DOHH2 (cell line): Measurements from ENCODE around the gene TLR2.

Experiments
- H3F3A ChIP-seq: fragments of 200-600 bp; sonication (generic), shearing (Covaris generic); 2 replicates; pipeline ENCODE4 v1.6.0; 2016; ENCODE audit warnings: antibody characterized with exemption, mild to moderate bottlenecking; ENCODE audit not compliant: control insufficient read depth, insufficient read depth
- H3K27ac ChIP-seq: fragments of 200-600 bp; sonication (generic); 2 replicates; pipeline ENCODE4 v1.5.1; 2014; ENCODE audit warnings: low read depth, mild to moderate bottlenecking, low read length, moderate library complexity
- H3K27me3 ChIP-seq: fragments of 200-600 bp; sonication (generic); 2 replicates; pipeline ENCODE4 v1.6.1; 2014; ENCODE audit warnings: mild to moderate bottlenecking, low read length, mixed read lengths; ENCODE audit not compliant: control insufficient read depth
- H3K36me3 ChIP-seq: fragments of 200-600 bp; sonication (generic); 2 replicates; pipeline ENCODE4 v1.6.1; 2014; ENCODE audit warnings: mild to moderate bottlenecking, low read length, moderate library complexity, mixed read lengths; ENCODE audit not compliant: control insufficient read depth
- H3K4me1 ChIP-seq: fragments of 200-600 bp; sonication (generic); 2 replicates; pipeline ENCODE4 v1.6.1; 2014; ENCODE audit warnings: mild to moderate bottlenecking, low read length, mixed read lengths; ENCODE audit not compliant: control insufficient read depth
- H3K4me2 ChIP-seq: fragments of 200-600 bp; sonication (generic); 2 replicates; pipeline ENCODE4 v1.6.0; 2014; ENCODE audit warnings: mild to moderate bottlenecking, low read length, moderate library complexity
- H3K4me3 ChIP-seq: fragments of 200-600 bp; sonication (generic); 2 replicates; pipeline ENCODE4 v1.5.1; 2014; ENCODE audit warnings: mild to moderate bottlenecking, low read length, mixed read lengths
- H3K79me2 ChIP-seq: fragments of 200-600 bp; sonication (generic); 2 replicates; pipeline ENCODE4 v1.6.1; 2014; ENCODE audit warnings: mild to moderate bottlenecking, low read length, mixed read lengths; ENCODE audit not compliant: control insufficient read depth
- H3K9me2 ChIP-seq: fragments of 200-600 bp; sonication (generic); replicated peaks from 2 replicates; pipeline ENCODE4 v1.6.1; 2014; ENCODE audit warnings: mild to moderate bottlenecking, low read length, mixed read lengths; ENCODE audit not compliant: control insufficient read depth
- H3K9me3 ChIP-seq: fragments of 200-600 bp; sonication (generic); 2 replicates; pipeline ENCODE4 v1.6.1; 2014; ENCODE audit warnings: antibody characterized with exemption, low read length, mixed read lengths; ENCODE audit not compliant: control insufficient read depth, insufficient read depth
- H4K20me1 ChIP-seq: fragments of 200-600 bp; sonication (generic); 2 replicates; pipeline ENCODE4 v1.6.0; 2014; ENCODE audit warnings: low read depth, mild to moderate bottlenecking, antibody characterized with exemption, low read length, moderate library complexity; ENCODE audit not compliant: control insufficient read depth, insufficient read depth
- CTCF ChIP-seq: fragments of 200-600 bp; sonication (generic); IDR thresholded peaks from one replicate; pipeline ENCODE4 v1.5.1; 2014; ENCODE audit warnings: antibody characterized with exemption, mild to moderate bottlenecking, low read depth, low read length; ENCODE audit not compliant: poor library complexity, severe bottlenecking
- EZH2phosphoT487 ChIP-seq: fragments of 200-600 bp; sonication (generic); IDR thresholded peaks from 2 replicates; pipeline ENCODE4 v1.6.1; 2017; ENCODE audit warnings: borderline replicate concordance, mild to moderate bottlenecking, antibody characterized with exemption, low read length, moderate library complexity, mixed read lengths

Gene TLR2

DNA sequence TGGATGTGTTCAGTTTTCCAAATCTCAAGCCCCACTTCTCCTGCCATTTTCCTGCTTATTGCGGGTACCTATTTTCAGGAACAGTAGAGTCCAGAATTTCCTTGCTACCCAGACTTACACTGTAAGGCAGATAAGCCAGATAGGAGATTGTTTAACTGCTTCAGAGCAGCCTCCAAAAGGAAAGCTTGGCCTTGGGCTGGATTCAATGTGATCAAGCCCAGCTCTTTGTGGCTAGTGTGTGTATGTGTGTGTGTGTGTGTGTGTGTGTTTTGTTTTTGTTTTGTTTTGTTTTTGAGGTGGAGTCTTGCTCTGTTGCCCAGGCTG, 41.7 kb downstream of the TLR2 start:
- Histone ChIP-seq H3K27ac (no peak overlapping the region), H3F3A (no peaks in the 10 kb centered on the region), H3K36me3 (no peaks in the 10 kb centered on the region), H3K9me3 (no peaks in the 10 kb centered on the region), H3K9me2 (no peaks in the 10 kb centered on the region), H3K4me2 (no peak overlapping the region), H4K20me1 (no peaks in the 10 kb centered on the region), H3K27me3 (no peaks in the 10 kb centered on the region), H3K4me1 (peaks cover 58% of the 10 kb centered on the region), H3K79me2 (no peaks in the 10 kb centered on the region), H3K4me3 (no peak overlapping the region)
- TF ChIP-seq EZH2phosphoT487 (no peak), CTCF (no peak)

DNA sequence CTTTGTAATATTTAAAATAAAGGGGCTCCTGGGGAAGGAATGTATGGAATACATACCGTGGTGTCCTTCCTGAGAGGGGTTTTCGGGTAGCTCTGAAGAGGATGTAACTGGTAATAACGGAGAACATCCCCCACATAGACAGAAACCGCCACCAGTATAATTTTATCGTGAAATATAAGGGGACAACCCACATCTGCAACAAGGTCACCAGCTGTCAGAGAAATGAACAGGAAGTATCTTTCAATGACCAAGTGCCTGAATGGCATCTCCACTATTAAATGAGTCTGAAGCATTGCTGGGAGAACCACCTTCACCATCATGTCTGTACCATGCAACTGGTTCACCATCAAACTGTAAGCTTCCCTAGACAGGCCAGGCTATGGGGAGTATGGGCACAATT, 44.1 kb downstream of the TLR2 start:
- no peaks in the 10 kb centered on the region for H3K27me3 ChIP-seq
- peaks cover 63% of the 10 kb centered on the region for H3K4me1 ChIP-seq
- H3K9me3 ChIP-seq: no peaks in the 10 kb centered on the region
- no peaks in the 10 kb centered on the region for H3K36me3 ChIP-seq
- H3K4me2 ChIP-seq: peak overlapping the region; percentile 63
- TF ChIP-seq EZH2phosphoT487 (no peak), CTCF (no peak)
- H4K20me1 ChIP-seq: no peaks in the 10 kb centered on the region
- no peaks in the 10 kb centered on the region for H3K79me2 ChIP-seq
- H3K27ac ChIP-seq: peak overlapping the region; percentile 30
- no peaks in the 10 kb centered on the region for H3F3A ChIP-seq
- peak overlapping the region; percentile 49 for H3K4me3 ChIP-seq
- H3K9me2 ChIP-seq: no peaks in the 10 kb centered on the region

DNA sequence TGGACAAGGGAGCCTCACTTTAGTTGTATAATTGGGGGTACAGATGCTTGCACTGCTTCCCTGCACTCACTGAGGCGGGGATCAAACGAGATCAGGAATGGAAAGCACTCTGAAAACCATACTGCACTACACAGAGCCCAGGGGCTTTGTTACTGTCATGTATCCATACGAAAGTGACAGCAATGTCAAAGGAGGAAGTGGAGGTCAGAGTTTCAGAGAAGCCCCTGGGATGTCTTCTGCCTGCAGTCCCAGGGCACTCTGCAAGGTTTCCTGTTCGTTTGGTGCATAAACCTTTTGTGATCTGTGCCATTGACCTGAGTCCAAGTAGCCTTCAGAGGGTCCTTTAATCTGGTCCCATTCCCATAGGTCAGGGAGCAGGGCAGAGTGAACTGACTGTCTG, 44.6 kb downstream of the TLR2 start:
- Histone ChIP-seq H3K4me3 (peak overlapping the region; percentile 49), H3K4me1 (peaks cover 63% of the 10 kb centered on the region), H3K79me2 (no peaks in the 10 kb centered on the region), H3K9me3 (no peaks in the 10 kb centered on the region), H3K9me2 (no peaks in the 10 kb centered on the region), H4K20me1 (no peaks in the 10 kb centered on the region), H3F3A (no peaks in the 10 kb centered on the region), H3K27me3 (no peaks in the 10 kb centered on the region), H3K27ac (peak overlapping the region; percentile 30), H3K4me2 (peak overlapping the region; percentile 63), H3K36me3 (no peaks in the 10 kb centered on the region)
- TF ChIP-seq CTCF (no peak), EZH2phosphoT487 (no peak)

GRCh38 chr4:153729895-153730294, 45.8 kb downstream of the TLR2 start:
- no peak overlapping the region for H3K4me3 ChIP-seq
- peaks cover 63% of the 10 kb centered on the region for H3K4me1 ChIP-seq
- no peak for TF ChIP-seq CTCF
- TF ChIP-seq EZH2phosphoT487: no peak
- no peak overlapping the region for H3K27ac ChIP-seq
- H3K4me2 ChIP-seq: peak overlapping the region; percentile 34
- no peaks in the 10 kb centered on the region for H3K36me3 ChIP-seq
- no peaks in the 10 kb centered on the region for H3K9me2 ChIP-seq
- no peaks in the 10 kb centered on the region for H3K9me3 ChIP-seq
- no peaks in the 10 kb centered on the region for H4K20me1 ChIP-seq
- H3K27me3 ChIP-seq: no peaks in the 10 kb centered on the region
- no peaks in the 10 kb centered on the region for H3F3A ChIP-seq
- H3K79me2 ChIP-seq: no peaks in the 10 kb centered on the region
